Measurements from ENCODE around the gene GRAP2.

DNA sequence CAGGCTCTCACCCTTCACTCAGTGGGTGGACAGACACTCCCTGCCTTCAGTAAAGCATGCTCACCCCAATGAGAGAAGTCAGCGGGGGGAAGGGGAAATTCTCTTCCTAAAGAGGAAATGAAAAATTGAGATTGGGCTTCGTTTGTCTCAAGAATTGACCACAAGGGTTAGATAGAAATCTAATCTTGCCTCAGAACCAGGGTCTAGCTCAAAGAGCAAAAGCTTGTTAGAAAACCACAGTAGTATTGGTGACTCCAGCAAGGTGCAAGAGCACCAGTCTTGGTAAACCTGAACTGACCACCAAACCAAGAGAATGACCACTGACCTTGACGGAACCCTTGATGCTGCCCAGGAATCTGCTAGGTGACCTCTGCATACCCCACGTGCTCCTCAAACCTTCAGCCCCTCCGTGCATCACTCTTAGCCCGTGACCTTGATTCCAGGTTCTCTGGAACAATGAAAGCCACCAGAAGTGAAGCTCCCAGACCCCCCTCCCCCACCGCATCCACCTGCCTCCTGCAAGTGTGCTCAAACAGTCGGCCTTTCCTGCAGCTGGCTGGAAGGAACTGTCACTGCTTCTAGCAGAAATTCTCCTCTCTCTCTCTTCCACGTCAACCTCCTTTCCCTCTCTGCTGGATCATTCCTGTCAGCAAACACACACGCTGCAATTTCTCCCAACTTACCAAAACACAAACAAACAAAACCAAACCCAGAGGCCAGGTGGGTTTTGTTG is 56.2 kb downstream of the GRAP2 start:
- TF ChIP-seq, protein P1, sequence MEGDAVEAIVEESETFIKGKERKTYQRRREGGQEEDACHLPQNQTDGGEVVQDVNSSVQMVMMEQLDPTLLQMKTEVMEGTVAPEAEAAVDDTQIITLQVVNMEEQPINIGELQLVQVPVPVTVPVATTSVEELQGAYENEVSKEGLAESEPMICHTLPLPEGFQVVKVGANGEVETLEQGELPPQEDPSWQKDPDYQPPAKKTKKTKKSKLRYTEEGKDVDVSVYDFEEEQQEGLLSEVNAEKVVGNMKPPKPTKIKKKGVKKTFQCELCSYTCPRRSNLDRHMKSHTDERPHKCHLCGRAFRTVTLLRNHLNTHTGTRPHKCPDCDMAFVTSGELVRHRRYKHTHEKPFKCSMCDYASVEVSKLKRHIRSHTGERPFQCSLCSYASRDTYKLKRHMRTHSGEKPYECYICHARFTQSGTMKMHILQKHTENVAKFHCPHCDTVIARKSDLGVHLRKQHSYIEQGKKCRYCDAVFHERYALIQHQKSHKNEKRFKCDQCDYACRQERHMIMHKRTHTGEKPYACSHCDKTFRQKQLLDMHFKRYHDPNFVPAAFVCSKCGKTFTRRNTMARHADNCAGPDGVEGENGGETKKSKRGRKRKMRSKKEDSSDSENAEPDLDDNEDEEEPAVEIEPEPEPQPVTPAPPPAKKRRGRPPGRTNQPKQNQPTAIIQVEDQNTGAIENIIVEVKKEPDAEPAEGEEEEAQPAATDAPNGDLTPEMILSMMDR (IDR thresholded peaks at IDR 0.05 in 2 of 3, conservative IDR thresholded peaks at IDR 0.05 in 1 of 3; ENCODE audit: control insufficient read depth in 2 of 3, extremely low read depth in 1 of 3, insufficient read depth in 1 of 3, low read depth in 3 of 3, low read length in 3 of 3): no peak
- TF ChIP-seq STAT3 (IDR thresholded peaks at IDR 0.05; ENCODE audit: low read depth, low read length) (no peak), CHD2 (IDR thresholded peaks at IDR 0.05; ENCODE audit: borderline replicate concordance, low read depth, low read length) (peak; percentile 73; the same call in 1 of the 2 replicates), RFX5 (IDR thresholded peaks at IDR 0.05; ENCODE audit: low read depth, low read length) (no peak), POLR2A (IDR thresholded peaks at IDR 0.05; ENCODE audit: low read depth, low read length) (no peak), ZNF207 (IDR thresholded peaks at IDR 0.05; ENCODE audit: borderline replicate concordance) (no peak), TCF7 (IDR thresholded peaks at IDR 0.05; ENCODE audit: borderline replicate concordance) (no peak)
- TF ChIP-seq, protein P2, sequence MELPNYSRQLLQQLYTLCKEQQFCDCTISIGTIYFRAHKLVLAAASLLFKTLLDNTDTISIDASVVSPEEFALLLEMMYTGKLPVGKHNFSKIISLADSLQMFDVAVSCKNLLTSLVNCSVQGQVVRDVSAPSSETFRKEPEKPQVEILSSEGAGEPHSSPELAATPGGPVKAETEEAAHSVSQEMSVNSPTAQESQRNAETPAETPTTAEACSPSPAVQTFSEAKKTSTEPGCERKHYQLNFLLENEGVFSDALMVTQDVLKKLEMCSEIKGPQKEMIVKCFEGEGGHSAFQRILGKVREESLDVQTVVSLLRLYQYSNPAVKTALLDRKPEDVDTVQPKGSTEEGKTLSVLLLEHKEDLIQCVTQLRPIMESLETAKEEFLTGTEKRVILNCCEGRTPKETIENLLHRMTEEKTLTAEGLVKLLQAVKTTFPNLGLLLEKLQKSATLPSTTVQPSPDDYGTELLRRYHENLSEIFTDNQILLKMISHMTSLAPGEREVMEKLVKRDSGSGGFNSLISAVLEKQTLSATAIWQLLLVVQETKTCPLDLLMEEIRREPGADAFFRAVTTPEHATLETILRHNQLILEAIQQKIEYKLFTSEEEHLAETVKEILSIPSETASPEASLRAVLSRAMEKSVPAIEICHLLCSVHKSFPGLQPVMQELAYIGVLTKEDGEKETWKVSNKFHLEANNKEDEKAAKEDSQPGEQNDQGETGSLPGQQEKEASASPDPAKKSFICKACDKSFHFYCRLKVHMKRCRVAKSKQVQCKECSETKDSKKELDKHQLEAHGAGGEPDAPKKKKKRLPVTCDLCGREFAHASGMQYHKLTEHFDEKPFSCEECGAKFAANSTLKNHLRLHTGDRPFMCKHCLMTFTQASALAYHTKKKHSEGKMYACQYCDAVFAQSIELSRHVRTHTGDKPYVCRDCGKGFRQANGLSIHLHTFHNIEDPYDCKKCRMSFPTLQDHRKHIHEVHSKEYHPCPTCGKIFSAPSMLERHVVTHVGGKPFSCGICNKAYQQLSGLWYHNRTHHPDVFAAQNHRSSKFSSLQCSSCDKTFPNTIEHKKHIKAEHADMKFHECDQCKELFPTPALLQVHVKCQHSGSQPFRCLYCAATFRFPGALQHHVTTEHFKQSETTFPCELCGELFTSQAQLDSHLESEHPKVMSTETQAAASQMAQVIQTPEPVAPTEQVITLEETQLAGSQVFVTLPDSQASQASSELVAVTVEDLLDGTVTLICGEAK (IDR thresholded peaks at IDR 0.05; ENCODE audit: borderline replicate concordance): no peak
- TF ChIP-seq, protein P3, sequence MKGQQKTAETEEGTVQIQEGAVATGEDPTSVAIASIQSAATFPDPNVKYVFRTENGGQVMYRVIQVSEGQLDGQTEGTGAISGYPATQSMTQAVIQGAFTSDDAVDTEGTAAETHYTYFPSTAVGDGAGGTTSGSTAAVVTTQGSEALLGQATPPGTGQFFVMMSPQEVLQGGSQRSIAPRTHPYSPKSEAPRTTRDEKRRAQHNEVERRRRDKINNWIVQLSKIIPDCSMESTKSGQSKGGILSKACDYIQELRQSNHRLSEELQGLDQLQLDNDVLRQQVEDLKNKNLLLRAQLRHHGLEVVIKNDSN (IDR thresholded peaks at IDR 0.05; ENCODE audit: borderline replicate concordance, extremely low read length, insufficient read depth, low read depth, low read length): no peak
